ENCODE data around the gene ESYT1.

- TF ChIP-seq CTCF (IDR thresholded peaks at IDR 0.05) (no peak), POLR2A (IDR thresholded peaks at IDR 0.05) (no peak)
Measured at GRCh38 chr12:56128670-56129205, 671 bp downstream of the ESYT1 start.

Data from Peyer's patch (tissue), 4 donors.